HepG2 (cell line): Measurements from ENCODE around the gene CCDC7. TPM values are rescaled to one million over a fixed set of nuclear protein-coding genes. Genes with fewer than 3 reads are reported as not detected.

Experiments used
- ATAC-seq: fragments of 200-7000 bp; cut with Tn5 transposase; 3 replicates; pipeline ENCODE4 v1.9.1; 2020; ENCODE audit warnings: mild to moderate bottlenecking, moderate library complexity
- BruUV-seq: library from RNA; stranded (reverse); fragments of 400-500 nt; replicated peaks from 2 replicates; lab custom pipeline; 2021; lab: Mats Ljungman, UMichigan
- CTCF ChIA-PET: fragments of 300-600 bp; formaldehyde crosslinking; extraction: SDS; loops from one replicate; lab custom pipeline; 2021; ENCODE audit warnings: low total read pairs, inconsistent platforms, low intra/inter-chr PET ratio; lab: Yijun Ruan, JAX
- POLR2A ChIA-PET: fragments of 350-600 bp; sonication (Branson Sonifier 250); formaldehyde crosslinking; loops from one replicate; lab custom pipeline; 2020; ENCODE audit warnings: antibody characterized with exemption, inconsistent platforms; lab: Yijun Ruan, JAX
- DNase-seq: peaks from one replicate; pipeline ENCODE4 v3.0.0-alpha.2; 2015; ENCODE audit warnings: low spot score
- FAIRE-seq: peaks from 3 replicates; lab custom pipeline; 2011; peaks lifted over from hg19 to GRCh38; lab: Jason Lieb, UNC
- H2AFZ ChIP-seq: one replicate; pipeline ENCODE4 v1.6.1; 2011; ENCODE audit warnings: low read length, inconsistent platforms
- H3K27ac ChIP-seq: fragments of 300-600 bp; 3 replicates; pipeline ENCODE4 v1.8.0; 2011; ENCODE audit warnings: mixed run types, mild to moderate bottlenecking, mixed read lengths, low read length, inconsistent platforms; ENCODE audit not compliant: insufficient read depth; ENCODE audit errors: extremely low read length
- H3K27me3 ChIP-seq, 2 experiments: fragments of 200-600 bp in 1 of 2; 2 replicates in 1 of 2; 3 replicates in 1 of 2; pipeline versions ENCODE4 v1.6.0 to v1.8.0; 2011; ENCODE audit warnings: low read length in 2 of 2, mild to moderate bottlenecking in 2 of 2, moderate library complexity in 2 of 2, inconsistent platforms in 1 of 2; ENCODE audit not compliant: insufficient read depth in 2 of 2, control insufficient read depth in 1 of 2
- H3K36me3 ChIP-seq, 2 experiments: fragments of 200-600 bp in 1 of 2; replicated peaks in 1 of 2; 2 replicates in 1 of 2; 3 replicates in 1 of 2; pipeline versions ENCODE4 v1.5.1 to v1.8.0; 2011; ENCODE audit warnings: low read length in 2 of 2, inconsistent platforms in 1 of 2; ENCODE audit not compliant: insufficient read depth in 2 of 2, control insufficient read depth in 1 of 2
- H3K4me1 ChIP-seq: 2 replicates; pipeline ENCODE4 v1.5.1; 2012; ENCODE audit warnings: low read length, inconsistent platforms; ENCODE audit not compliant: insufficient read depth
- H3K4me2 ChIP-seq: 2 replicates; pipeline ENCODE4 v1.6.0; 2011; ENCODE audit warnings: low read depth, low read length, inconsistent platforms
- H3K4me3 ChIP-seq, 3 experiments: fragments of 200-600 bp in 1 of 3; sonication (generic), shearing (Covaris generic) in 1 of 3; replicated peaks in 1 of 3; 2 replicates each; pipeline ENCODE4 v1.5.1; 2011 to 2016; ENCODE audit warnings: low read length in 3 of 3, inconsistent platforms in 2 of 3, low read depth in 2 of 3, mild to moderate bottlenecking in 2 of 3, control low read depth in 1 of 3, mixed read lengths in 1 of 3; ENCODE audit not compliant: insufficient read depth in 1 of 3
- H3K79me2 ChIP-seq: one replicate; pipeline ENCODE4 v1.6.1; 2011; ENCODE audit warnings: low read length, inconsistent platforms; ENCODE audit not compliant: insufficient read depth
- H3K9ac ChIP-seq: 2 replicates; pipeline ENCODE4 v1.6.0; 2011; ENCODE audit warnings: mild to moderate bottlenecking, low read depth, low read length, inconsistent platforms; ENCODE audit not compliant: insufficient read depth
- H3K9me3 ChIP-seq: 2 replicates; pipeline ENCODE4 v1.5.1; 2012; ENCODE audit warnings: mild to moderate bottlenecking, low read length
- H4K20me1 ChIP-seq: 2 replicates; pipeline ENCODE4 v1.6.0; 2011; ENCODE audit warnings: inconsistent platforms, mild to moderate bottlenecking, low read length, moderate library complexity; ENCODE audit not compliant: insufficient read depth
- RARA ChIP-seq: IDR thresholded peaks from 2 replicates; pipeline ENCODE4 v1.6.1; 2016; ENCODE audit warnings: missing genetic modification reagents, missing compliant biosample characterization
- SRSF4 ChIP-seq: fragments of 200-400 bp; formaldehyde crosslinking; IDR thresholded peaks from one replicate; pipeline ENCODE4 v1.6.1; 2018; ENCODE audit warnings: mild to moderate bottlenecking, low read depth, low read length, moderate library complexity; ENCODE audit not compliant: poor library complexity, severe bottlenecking
- ZBTB4 ChIP-seq: sonication (generic); formaldehyde crosslinking; IDR thresholded peaks from 2 replicates; pipeline ENCODE4 v1.4.0; 2020; ENCODE audit warnings: missing genetic modification reagents, mild to moderate bottlenecking, borderline replicate concordance
- ZNF367 ChIP-seq: sonication (generic); formaldehyde crosslinking; IDR thresholded peaks from 2 replicates; pipeline ENCODE4 v1.4.0; 2020; ENCODE audit warnings: missing genetic modification reagents, borderline replicate concordance
- ZNF878 ChIP-seq: sonication (generic); formaldehyde crosslinking; IDR thresholded peaks from 2 replicates; pipeline ENCODE4 v1.8.1; 2023; ENCODE audit warnings: mild to moderate bottlenecking, missing genetic modification reagents, moderate library complexity
- ZSCAN20 ChIP-seq: sonication (generic); formaldehyde crosslinking; IDR thresholded peaks from 2 replicates; pipeline ENCODE4 v1.4.0; 2020; ENCODE audit warnings: missing genetic modification reagents, mild to moderate bottlenecking, borderline replicate concordance
- in situ Hi-C: cut with HindIII; loops from 2 replicates; pipeline ENCODE4 v1.10.0; 2017; ENCODE audit warnings: low pct_unique_long_range_greater_than_20kb; ENCODE audit not compliant: extremely low pct_ligation_motif_present
- intact Hi-C: fragments of 100-400 bp; cut with micrococcal nuclease; formaldehyde crosslinking; loops from one replicate; pipeline ENCODE4 v1.10.0; 2022; ENCODE audit not compliant: unreplicated experiment
- polyA plus RNA-seq, 8 experiments: library from polyadenylated mRNA; depleted of rRNA in 3 of 8; stranded (reverse) in 7 of 8; unstranded in 1 of 8; fragments of >200 nt; fragmentation: Illumina TruSeq in 4 of 8; extraction: Trizol in 4 of 8; gene quantifications; 2 replicates each; pipeline versions ENCODE4 v1.2.1 to v1.2.3, GENCODE V29; 2011 to 2016; ENCODE audit warnings: low read depth in 4 of 8, missing spikeins in 1 of 8, mixed read lengths in 1 of 8; ENCODE audit not compliant: insufficient read depth in 1 of 8
- total RNA-seq, 5 experiments: library from RNA; depleted of rRNA; stranded (reverse); fragments of >200 nt; fragmentation: Illumina TruSeq; extraction: Trizol; gene quantifications; 2 replicates each; pipeline ENCODE4 v1.2.3, GENCODE V29; 2016; ENCODE audit warnings: low read depth in 1 of 5

The CCDC7 gene
- total and polyA plus RNA-seq, 2 of the 13 experiments (the other 11 are each of a cell fraction or from before 2014, with no cell fraction given) = 0.40 to 1.8 TPM

DNA sequence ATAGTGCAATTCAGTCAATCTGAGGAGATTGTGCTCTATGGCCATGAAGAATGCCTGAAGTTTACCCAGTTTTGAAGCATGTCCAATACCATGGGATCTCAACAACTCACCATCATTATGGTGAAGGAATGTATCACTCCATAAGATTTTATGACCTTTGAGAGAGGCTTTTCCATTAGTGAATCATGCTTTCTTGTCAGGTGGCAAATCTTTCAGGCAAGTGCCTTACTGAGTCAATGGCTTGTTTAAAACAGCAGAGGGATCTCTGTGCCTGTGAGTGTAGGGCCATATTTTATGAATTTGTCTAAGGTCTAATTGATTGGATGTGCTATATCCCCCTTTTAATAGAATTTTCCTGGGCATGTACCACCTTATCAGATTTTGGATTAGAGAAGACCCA, 131.5 kb downstream of the CCDC7 start:
- H3K9me3 ChIP-seq = no peaks in the 10 kb centered on the region
- no peak overlapping the region for H3K4me2 ChIP-seq
- ATAC-seq (no peak), FAIRE-seq (no peak), DNase-seq (no peak)
- no peaks in the 10 kb centered on the region for H3K27me3 ChIP-seq
- H3K27ac ChIP-seq = no peak overlapping the region
- in situ Hi-C loops = no loop called here
- no peaks in the 10 kb centered on the region for H3K4me1 ChIP-seq
- TF ChIP-seq ZNF367 (CRISPR knock-in tag) (no peak), RARA (CRISPR knock-in tag) (no peak), ZNF878 (CRISPR knock-in tag) (no peak), SRSF4 (no peak), ZBTB4 (no peak), ZSCAN20 (CRISPR knock-in tag) (no peak)
- H3K36me3 ChIP-seq = no peaks in the 10 kb centered on the region
- no peak overlapping the region for H3K4me3 ChIP-seq
- no peaks in the 10 kb centered on the region for H4K20me1 ChIP-seq
- POLR2A ChIA-PET = no interaction called here
- H3K79me2 ChIP-seq = no peaks in the 10 kb centered on the region
- CTCF ChIA-PET = no interaction called here
- H2AFZ ChIP-seq = no peak overlapping the region
- BruUV-seq = no TSS peak
- no peak overlapping the region for H3K9ac ChIP-seq
- intact Hi-C loops = no loop called here
